GM23338 (cell line): ENCODE measurements around the gene RPL32.

Experiments used
- EZH2 ChIP-seq: fragments of 200-600 bp; sonication (generic); IDR thresholded peaks from one replicate; pipeline ENCODE4 v1.8.0; 2017; ENCODE audit warnings: antibody characterized with exemption, mild to moderate bottlenecking, low read depth; ENCODE audit not compliant: unreplicated experiment
- EZH2phosphoT487 ChIP-seq: fragments of 200-600 bp; sonication (generic); IDR thresholded peaks from one replicate; pipeline ENCODE4 v1.8.1; 2018; ENCODE audit warnings: antibody characterized with exemption; ENCODE audit not compliant: unreplicated experiment
- REST ChIP-seq: IDR thresholded peaks from one replicate; pipeline ENCODE4 v1.6.1; 2018; ENCODE audit warnings: antibody characterized with exemption; ENCODE audit not compliant: unreplicated experiment
- ZNF331 ChIP-seq: fragments of 250-450 bp; sonication (Bioruptor Pico); IDR thresholded peaks from 2 replicates; pipeline ENCODE4 v1.5.0; 2020; ENCODE audit warnings: low read depth, mild to moderate bottlenecking, moderate library complexity
- TF ChIP-seq, protein P1 (sequence below), 2 experiments: fragments of 200-600 bp in 1 of 2; sonication (generic) in 1 of 2; conservative IDR thresholded peaks; 2 replicates each; pipeline versions ENCODE4 v1.5.1 to v1.6.1; 2016 to 2017; ENCODE audit warnings: antibody characterized with exemption in 2 of 2, low read depth in 2 of 2, mild to moderate bottlenecking in 2 of 2, moderate library complexity in 1 of 2

GRCh38 chr3:12835052-12835665 is 6.2 kb downstream of the RPL32 start:
- TF ChIP-seq, protein P1, sequence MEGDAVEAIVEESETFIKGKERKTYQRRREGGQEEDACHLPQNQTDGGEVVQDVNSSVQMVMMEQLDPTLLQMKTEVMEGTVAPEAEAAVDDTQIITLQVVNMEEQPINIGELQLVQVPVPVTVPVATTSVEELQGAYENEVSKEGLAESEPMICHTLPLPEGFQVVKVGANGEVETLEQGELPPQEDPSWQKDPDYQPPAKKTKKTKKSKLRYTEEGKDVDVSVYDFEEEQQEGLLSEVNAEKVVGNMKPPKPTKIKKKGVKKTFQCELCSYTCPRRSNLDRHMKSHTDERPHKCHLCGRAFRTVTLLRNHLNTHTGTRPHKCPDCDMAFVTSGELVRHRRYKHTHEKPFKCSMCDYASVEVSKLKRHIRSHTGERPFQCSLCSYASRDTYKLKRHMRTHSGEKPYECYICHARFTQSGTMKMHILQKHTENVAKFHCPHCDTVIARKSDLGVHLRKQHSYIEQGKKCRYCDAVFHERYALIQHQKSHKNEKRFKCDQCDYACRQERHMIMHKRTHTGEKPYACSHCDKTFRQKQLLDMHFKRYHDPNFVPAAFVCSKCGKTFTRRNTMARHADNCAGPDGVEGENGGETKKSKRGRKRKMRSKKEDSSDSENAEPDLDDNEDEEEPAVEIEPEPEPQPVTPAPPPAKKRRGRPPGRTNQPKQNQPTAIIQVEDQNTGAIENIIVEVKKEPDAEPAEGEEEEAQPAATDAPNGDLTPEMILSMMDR (conservative IDR thresholded peaks at IDR 0.05; ENCODE audit: low read depth in 2 of 2): no peak
- TF ChIP-seq EZH2phosphoT487 (no peak), EZH2 (no peak), REST (no peak), ZNF331 (CRISPR knock-in tag) (no peak)
